LNCAP (cell line): ENCODE data around the gene SRRM3.

Source experiments
- TF ChIP-seq, protein P1 (sequence below): fragments of 450-650 bp; IDR thresholded peaks from 2 replicates; pipeline ENCODE4 v1.5.1; 2017; ENCODE audit warnings: mild to moderate bottlenecking

Gene SRRM3

GRCh38 chr7:76224695-76225094 is 23.0 kb downstream of the SRRM3 start:
- TF ChIP-seq, protein P1, sequence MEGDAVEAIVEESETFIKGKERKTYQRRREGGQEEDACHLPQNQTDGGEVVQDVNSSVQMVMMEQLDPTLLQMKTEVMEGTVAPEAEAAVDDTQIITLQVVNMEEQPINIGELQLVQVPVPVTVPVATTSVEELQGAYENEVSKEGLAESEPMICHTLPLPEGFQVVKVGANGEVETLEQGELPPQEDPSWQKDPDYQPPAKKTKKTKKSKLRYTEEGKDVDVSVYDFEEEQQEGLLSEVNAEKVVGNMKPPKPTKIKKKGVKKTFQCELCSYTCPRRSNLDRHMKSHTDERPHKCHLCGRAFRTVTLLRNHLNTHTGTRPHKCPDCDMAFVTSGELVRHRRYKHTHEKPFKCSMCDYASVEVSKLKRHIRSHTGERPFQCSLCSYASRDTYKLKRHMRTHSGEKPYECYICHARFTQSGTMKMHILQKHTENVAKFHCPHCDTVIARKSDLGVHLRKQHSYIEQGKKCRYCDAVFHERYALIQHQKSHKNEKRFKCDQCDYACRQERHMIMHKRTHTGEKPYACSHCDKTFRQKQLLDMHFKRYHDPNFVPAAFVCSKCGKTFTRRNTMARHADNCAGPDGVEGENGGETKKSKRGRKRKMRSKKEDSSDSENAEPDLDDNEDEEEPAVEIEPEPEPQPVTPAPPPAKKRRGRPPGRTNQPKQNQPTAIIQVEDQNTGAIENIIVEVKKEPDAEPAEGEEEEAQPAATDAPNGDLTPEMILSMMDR, result no peak

DNA sequence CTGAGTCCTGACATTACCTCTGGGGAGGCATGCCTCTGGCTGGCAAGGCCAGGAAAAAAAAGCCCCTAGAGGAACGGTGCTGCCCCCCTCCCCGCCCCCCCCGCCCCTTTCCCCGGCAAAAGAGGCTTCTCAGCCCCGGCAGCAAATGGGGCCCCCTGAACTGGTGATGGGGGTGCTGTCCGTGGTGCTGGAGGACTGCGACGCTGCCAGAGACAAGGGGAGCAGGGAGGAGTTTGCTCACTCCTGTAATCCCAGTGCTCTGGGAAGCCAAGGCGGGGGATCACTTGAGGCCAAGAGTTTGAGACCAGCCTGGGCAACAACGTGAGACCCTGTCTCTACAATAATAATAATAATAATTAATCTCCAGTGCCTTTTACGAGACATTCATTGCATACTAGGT is 23.7 kb downstream of the SRRM3 start:
- TF ChIP-seq, protein P1, result no peak

GRCh38 chr7:76225951-76226350 is 24.3 kb downstream of the SRRM3 start:
- TF ChIP-seq, protein P1, result no peak

DNA sequence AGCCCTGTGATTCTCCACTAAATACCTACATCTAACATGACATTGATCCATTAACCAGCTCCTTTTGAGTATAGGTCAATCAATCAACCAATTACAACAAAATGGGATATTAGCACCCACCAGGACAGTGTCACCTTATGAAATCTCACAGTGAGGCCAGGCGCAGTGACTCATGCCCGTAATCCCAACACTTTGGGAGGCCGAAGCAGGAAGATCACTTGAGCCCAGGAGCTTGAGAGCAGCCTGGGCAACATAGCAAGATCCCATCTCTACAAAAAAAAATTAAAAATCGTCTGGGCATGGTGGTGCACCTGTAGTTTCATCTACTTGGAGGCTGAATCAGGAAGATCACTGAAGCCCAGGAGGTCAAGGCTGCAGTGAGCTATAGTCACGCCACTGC is 28.5 kb downstream of the SRRM3 start:
- TF ChIP-seq, protein P1, result no peak

DNA sequence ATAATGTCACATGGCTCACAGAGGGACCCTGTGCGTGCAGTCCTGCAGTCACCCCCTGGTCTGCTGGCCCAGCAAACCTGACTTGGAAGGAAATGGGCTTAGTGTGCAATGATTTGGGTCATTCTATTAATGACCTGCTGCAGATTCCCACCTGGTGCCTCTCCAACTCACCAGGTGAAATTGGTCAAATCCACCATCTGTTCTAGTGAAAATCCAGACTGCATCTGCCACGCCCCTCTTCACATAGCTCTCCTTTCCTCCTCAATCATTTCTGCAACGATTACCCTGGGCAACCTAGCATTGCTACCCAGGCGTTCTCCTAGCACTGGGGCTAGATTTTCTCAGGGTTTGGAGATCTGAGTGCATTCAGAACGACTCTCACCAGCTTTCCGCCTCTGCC is 29.4 kb downstream of the SRRM3 start:
- TF ChIP-seq, protein P1, result no peak

GRCh38 chr7:76231583-76231982 is 29.9 kb downstream of the SRRM3 start:
- TF ChIP-seq, protein P1, result no peak

GRCh38 chr7:76232698-76233097 is 31.0 kb downstream of the SRRM3 start:
- TF ChIP-seq, protein P1, result no peak

- TF ChIP-seq, protein P1, result no peak
Measured at GRCh38 chr7:76233538-76234281, 32.0 kb downstream of the SRRM3 start.
